Parathyroid adenoma (tissue), 2 donors: ENCODE data around the gene DUS2.

ENCODE experiments used
- H2AFZ ChIP-seq: fragments of 300-600 bp; sonication (generic); one replicate; pipeline ENCODE4 v1.7.0; 2017; ENCODE audit warnings: antibody characterized with exemption, mild to moderate bottlenecking
- H3K27ac ChIP-seq: fragments of 300-600 bp; sonication (generic); one replicate; pipeline ENCODE4 v1.7.0; 2017
- H3K27me3 ChIP-seq: fragments of 300-600 bp; sonication (generic); one replicate; pipeline ENCODE4 v1.7.0; 2017; ENCODE audit warnings: low read length; ENCODE audit not compliant: control insufficient read depth, insufficient read depth
- H3K36me3 ChIP-seq: fragments of 300-600 bp; sonication (generic); one replicate; pipeline ENCODE4 v1.7.0; 2017; ENCODE audit warnings: low read length; ENCODE audit not compliant: control insufficient read depth, insufficient read depth
- H3K4me1 ChIP-seq: fragments of 300-600 bp; sonication (generic); one replicate; pipeline ENCODE4 v1.7.0; 2017; ENCODE audit warnings: control low read depth
- H3K4me2 ChIP-seq: fragments of 300-600 bp; sonication (generic); one replicate; pipeline ENCODE4 v1.7.0; 2017; ENCODE audit warnings: low read length
- H3K4me3 ChIP-seq: fragments of 300-600 bp; sonication (generic); one replicate; pipeline ENCODE4 v1.7.0; 2017; ENCODE audit warnings: low read depth, low read length
- H3K79me2 ChIP-seq: fragments of 300-600 bp; sonication (generic); one replicate; pipeline ENCODE4 v1.7.0; 2017; ENCODE audit warnings: control low read depth
- H3K9ac ChIP-seq: fragments of 300-600 bp; sonication (generic); one replicate; pipeline ENCODE4 v1.7.0; 2017; ENCODE audit warnings: mild to moderate bottlenecking
- H3K9me3 ChIP-seq: fragments of 300-600 bp; sonication (generic); one replicate; pipeline ENCODE4 v1.7.0; 2017; ENCODE audit warnings: low read length; ENCODE audit not compliant: control insufficient read depth
- TF ChIP-seq, protein P1 (sequence below): fragments of 300-600 bp; sonication (generic); IDR thresholded peaks from one replicate; pipeline ENCODE4 v1.7.0; 2017; ENCODE audit warnings: antibody characterized with exemption, mild to moderate bottlenecking
- donor health status: primary hyperparathyroidism.

The DUS2 gene

DNA sequence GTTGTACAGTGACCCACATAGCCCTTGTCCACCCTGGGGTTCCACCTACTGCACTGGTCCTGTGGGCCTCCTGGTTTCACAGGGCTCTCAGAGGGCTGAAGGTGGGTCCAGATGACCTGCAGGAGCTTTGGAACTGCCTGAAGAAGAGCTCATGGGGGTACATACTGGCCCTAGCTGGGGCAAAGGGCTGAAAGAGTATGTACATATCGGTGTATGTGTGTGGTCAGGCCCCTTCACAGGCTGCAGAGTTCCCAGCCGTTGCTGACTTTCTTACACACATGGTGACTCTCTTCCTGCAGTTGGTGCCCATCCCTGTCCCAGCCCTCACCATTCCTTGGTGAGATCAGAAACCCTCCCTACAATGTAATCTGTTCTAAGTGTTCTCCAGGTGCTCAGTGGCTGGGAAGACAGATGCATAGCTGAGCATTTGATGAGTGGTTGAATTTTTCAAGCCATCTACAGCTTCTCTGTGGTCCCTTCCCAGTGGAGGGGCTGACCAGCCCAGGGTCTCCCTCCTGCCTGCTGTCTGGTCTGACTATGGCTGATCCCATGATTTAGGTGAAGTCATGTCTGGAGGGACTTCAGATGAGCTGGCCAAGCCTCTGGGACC lies 59.6 kb downstream of the DUS2 start:
- Histone ChIP-seq H3K79me2 (peaks cover under 1% of the 10 kb centered on the region), H2AFZ (no peak overlapping the region), H3K4me1 (peaks cover 64% of the 10 kb centered on the region), H3K9ac (no peak overlapping the region), H3K4me3 (no peak overlapping the region), H3K9me3 (no peaks in the 10 kb centered on the region), H3K4me2 (no peak overlapping the region), H3K27ac (peak overlapping the region; percentile 97), H3K36me3 (no peaks in the 10 kb centered on the region), H3K27me3 (no peaks in the 10 kb centered on the region)
- TF ChIP-seq, protein P1, sequence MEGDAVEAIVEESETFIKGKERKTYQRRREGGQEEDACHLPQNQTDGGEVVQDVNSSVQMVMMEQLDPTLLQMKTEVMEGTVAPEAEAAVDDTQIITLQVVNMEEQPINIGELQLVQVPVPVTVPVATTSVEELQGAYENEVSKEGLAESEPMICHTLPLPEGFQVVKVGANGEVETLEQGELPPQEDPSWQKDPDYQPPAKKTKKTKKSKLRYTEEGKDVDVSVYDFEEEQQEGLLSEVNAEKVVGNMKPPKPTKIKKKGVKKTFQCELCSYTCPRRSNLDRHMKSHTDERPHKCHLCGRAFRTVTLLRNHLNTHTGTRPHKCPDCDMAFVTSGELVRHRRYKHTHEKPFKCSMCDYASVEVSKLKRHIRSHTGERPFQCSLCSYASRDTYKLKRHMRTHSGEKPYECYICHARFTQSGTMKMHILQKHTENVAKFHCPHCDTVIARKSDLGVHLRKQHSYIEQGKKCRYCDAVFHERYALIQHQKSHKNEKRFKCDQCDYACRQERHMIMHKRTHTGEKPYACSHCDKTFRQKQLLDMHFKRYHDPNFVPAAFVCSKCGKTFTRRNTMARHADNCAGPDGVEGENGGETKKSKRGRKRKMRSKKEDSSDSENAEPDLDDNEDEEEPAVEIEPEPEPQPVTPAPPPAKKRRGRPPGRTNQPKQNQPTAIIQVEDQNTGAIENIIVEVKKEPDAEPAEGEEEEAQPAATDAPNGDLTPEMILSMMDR = no peak

DNA sequence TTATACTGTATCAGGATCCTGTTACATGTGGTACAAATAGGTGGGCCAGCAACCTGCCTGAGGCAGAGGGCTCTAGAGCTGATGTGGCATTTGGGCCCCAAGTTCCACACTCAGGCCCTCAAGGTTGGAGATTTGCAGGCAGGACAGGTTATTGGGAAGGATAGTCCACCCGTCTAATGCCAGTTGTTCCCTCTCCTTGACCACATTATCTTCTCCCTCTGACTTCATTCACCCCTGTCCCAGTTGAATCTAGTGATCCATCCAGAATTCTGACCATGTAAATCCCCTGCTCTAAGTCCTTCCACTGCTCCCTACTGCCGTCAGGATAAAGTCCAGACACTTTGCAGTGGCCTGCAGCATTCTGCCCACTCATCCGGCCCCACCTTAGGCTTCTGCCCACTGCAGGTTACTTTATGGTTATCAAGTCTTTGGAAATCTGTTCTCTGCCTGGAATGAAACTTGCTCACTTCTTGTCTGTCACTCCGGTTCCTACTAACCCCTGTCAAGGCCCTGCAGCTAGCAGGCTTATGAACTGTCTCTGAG lies 60.2 kb downstream of the DUS2 start:
- no peak overlapping the region for H3K9ac ChIP-seq
- H3K4me1 ChIP-seq = peaks cover 60% of the 10 kb centered on the region
- H3K79me2 ChIP-seq = peaks cover 4% of the 10 kb centered on the region
- no peaks in the 10 kb centered on the region for H3K9me3 ChIP-seq
- no peaks in the 10 kb centered on the region for H3K36me3 ChIP-seq
- TF ChIP-seq, protein P1 = no peak
- H3K27ac ChIP-seq = peak overlapping the region; percentile 97
- no peaks in the 10 kb centered on the region for H3K27me3 ChIP-seq
- H2AFZ ChIP-seq = peak overlapping the region; percentile 80
- no peak overlapping the region for H3K4me2 ChIP-seq
- no peak overlapping the region for H3K4me3 ChIP-seq

DNA sequence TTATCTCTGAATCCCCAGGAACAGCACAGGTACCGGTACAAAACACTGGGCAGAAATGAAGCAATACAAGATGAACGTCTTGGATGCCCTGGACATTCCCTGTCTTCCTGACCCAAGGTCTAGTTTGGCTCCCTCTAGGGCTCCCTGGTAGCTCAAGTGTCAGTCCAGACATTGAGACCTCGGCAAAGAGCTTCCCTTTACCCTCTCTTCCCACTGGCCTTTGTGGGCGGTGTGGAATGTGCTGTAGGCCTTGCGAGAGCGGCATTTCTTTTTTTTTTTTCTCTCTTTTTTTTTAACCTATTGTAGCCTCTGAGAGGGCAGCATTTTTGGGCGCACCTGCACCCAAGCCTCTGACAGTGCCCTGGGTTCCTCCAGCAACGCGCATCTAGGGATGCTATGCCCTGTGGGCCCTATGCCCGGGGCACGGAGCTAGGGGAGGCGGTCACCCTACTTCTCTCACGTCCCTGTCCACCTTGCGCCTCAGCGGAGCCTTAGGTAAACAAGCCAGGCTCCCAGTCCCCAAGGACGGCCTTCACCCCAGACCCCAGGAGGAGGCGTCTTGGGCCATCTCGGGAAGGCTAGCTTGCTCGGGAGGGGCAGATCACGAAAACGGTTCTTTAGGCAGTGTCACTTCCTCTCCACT lies 60.9 kb downstream of the DUS2 start:
- Histone ChIP-seq H3K27me3 (no peaks in the 10 kb centered on the region), H3K4me3 (peak overlapping the region; percentile 55), H3K36me3 (no peaks in the 10 kb centered on the region), H3K9ac (peak overlapping the region; percentile 40), H3K4me1 (peaks cover 53% of the 10 kb centered on the region), H2AFZ (peak overlapping the region; percentile 80), H3K79me2 (peaks cover 9% of the 10 kb centered on the region), H3K27ac (peak overlapping the region; percentile 97), H3K9me3 (no peaks in the 10 kb centered on the region), H3K4me2 (peak overlapping the region; percentile 71)
- TF ChIP-seq, protein P1 = no peak

DNA sequence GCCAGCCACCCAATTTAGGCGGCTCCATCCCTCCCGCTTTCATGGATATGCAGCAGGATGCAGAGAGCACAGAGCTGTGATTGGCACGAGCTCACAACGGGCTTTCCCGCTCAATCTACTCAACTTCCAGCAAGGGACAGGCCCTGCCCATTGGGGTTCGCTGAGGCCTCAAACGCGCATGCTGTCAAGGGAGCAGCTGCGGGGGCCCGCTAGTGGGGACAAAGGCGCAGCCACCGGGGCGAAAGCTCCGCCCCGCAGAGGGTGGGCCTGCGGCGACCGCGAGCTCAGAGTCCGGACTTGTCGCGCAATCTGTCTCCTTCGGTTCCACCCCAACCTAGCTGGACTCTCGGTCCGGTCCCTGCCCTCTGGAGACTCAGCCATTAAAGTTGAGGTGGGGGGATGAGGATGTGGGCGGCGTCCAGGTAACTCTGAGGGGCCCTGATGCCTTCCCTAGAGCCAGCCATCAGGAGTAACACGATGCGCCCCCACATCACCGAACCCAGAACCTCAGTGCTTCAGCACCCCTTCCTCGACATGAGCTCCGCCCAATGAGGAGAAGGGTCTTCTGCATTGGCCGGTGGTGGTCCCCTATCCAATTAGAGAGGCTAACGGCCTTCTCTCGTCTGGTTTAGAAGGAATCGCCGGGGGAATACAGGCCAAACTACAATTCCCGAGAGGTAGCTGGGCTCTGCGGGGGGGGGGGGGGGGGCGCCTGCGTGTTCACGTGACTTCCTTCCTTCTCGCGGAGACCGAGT lies 61.6 kb downstream of the DUS2 start:
- H3K4me1 ChIP-seq = peaks cover 46% of the 10 kb centered on the region
- H3K4me3 ChIP-seq = peak overlapping the region; percentile 55
- H3K9ac ChIP-seq = peak overlapping the region; percentile 40
- H2AFZ ChIP-seq = peak overlapping the region; percentile 80
- H3K79me2 ChIP-seq = peaks cover 11% of the 10 kb centered on the region
- H3K27ac ChIP-seq = peak overlapping the region; percentile 97
- no peaks in the 10 kb centered on the region for H3K36me3 ChIP-seq
- peak overlapping the region; percentile 71 for H3K4me2 ChIP-seq
- no peaks in the 10 kb centered on the region for H3K27me3 ChIP-seq
- no peaks in the 10 kb centered on the region for H3K9me3 ChIP-seq
- TF ChIP-seq, protein P1 = peak; percentile 21
